H1 (cell line): Measurements from ENCODE around the gene TXNDC11. TPM values are rescaled to one million over a fixed set of nuclear protein-coding genes. Genes with fewer than 3 reads are reported as not detected.

Experiments
- CTCF ChIA-PET: fragments of 300-600 bp; sonication (Branson Sonifier 250); formaldehyde crosslinking; loops from one replicate; lab custom pipeline; 2021; ENCODE audit not compliant: partially characterized antibody; lab: Charles Lee
- POLR2A ChIA-PET: fragments of 300-600 bp; sonication (Branson Sonifier 250); formaldehyde crosslinking; loops from one replicate; lab custom pipeline; 2021; ENCODE audit warnings: inconsistent platforms; ENCODE audit not compliant: partially characterized antibody; lab: Charles Lee
- DNase-seq, 2 experiments: peaks; one replicate each; pipeline versions ENCODE4 v3.0.0 to v3.0.0-alpha.2; 2010 to 2022; ENCODE audit warnings: low spot score in 2 of 2, low read depth in 1 of 2, mixed read lengths in 1 of 2
- FAIRE-seq: peaks from 2 replicates; lab custom pipeline; 2011; peaks lifted over from hg19 to GRCh38; lab: Jason Lieb, UNC
- H2AFZ ChIP-seq: 2 replicates; pipeline ENCODE4 v1.8.1; 2012; ENCODE audit warnings: low read length, inconsistent platforms
- H2AK5ac ChIP-seq: 2 replicates; pipeline ENCODE4 v1.6.1; 2013; ENCODE audit warnings: low read depth, low read length
- H2BK120ac ChIP-seq: replicated peaks from 2 replicates; pipeline ENCODE3; 2013; ENCODE audit warnings: low read depth, low read length, inconsistent platforms
- H2BK12ac ChIP-seq: 2 replicates; pipeline ENCODE4 v1.6.1; 2013; ENCODE audit warnings: low read depth, low read length
- H2BK15ac ChIP-seq: 2 replicates; pipeline ENCODE4 v1.6.1; 2013; ENCODE audit warnings: low read length
- H2BK20ac ChIP-seq: 2 replicates; pipeline ENCODE4 v1.6.1; 2013; ENCODE audit warnings: low read length
- H2BK5ac ChIP-seq: 2 replicates; pipeline ENCODE4 v1.6.1; 2013; ENCODE audit warnings: low read depth, low read length
- H3K14ac ChIP-seq: 2 replicates; pipeline ENCODE4 v1.6.1; 2013; ENCODE audit warnings: inconsistent platforms; ENCODE audit not compliant: insufficient read length
- H3K18ac ChIP-seq: 2 replicates; pipeline ENCODE4 v1.6.1; 2013; ENCODE audit warnings: low read length; ENCODE audit errors: extremely low read depth
- H3K23ac ChIP-seq: 2 replicates; pipeline ENCODE4 v1.6.1; 2013; ENCODE audit warnings: inconsistent platforms; ENCODE audit not compliant: insufficient read length
- H3K23me2 ChIP-seq: 2 replicates; pipeline ENCODE4 v1.6.1; 2013; ENCODE audit warnings: low read depth, low read length
- H3K27ac ChIP-seq: 2 replicates; pipeline ENCODE4 v1.6.1; 2011; ENCODE audit warnings: low read depth, low read length, inconsistent platforms
- H3K27me3 ChIP-seq, 4 experiments: replicated peaks in 1 of 4; 1 replicate in 1 of 4; 2 replicates in 3 of 4; pipeline versions ENCODE4 v1.6.1 to v1.8.1; 2011 to 2013; ENCODE audit warnings: low read length in 3 of 4, mild to moderate bottlenecking in 3 of 4, inconsistent platforms in 2 of 4, mixed read lengths in 2 of 4, moderate library complexity in 1 of 4; ENCODE audit not compliant: control insufficient read depth in 3 of 4, insufficient read depth in 3 of 4; ENCODE audit errors: extremely low read depth in 1 of 4
- H3K36me3 ChIP-seq, 4 experiments: 2 replicates each; pipeline versions ENCODE4 v1.6.1 to v1.8.1; 2011 to 2013; ENCODE audit warnings: mild to moderate bottlenecking in 4 of 4, low read length in 3 of 4, moderate library complexity in 2 of 4, control low read depth in 1 of 4, inconsistent platforms in 1 of 4; ENCODE audit not compliant: insufficient read depth in 4 of 4, control insufficient read depth in 2 of 4
- H3K4ac ChIP-seq: replicated peaks from 2 replicates; pipeline ENCODE3; 2013; ENCODE audit warnings: low read length, low read depth, mixed read lengths, inconsistent platforms; ENCODE audit not compliant: insufficient read length
- H3K4me1 ChIP-seq, 4 experiments: replicated peaks in 1 of 4; 1 replicate in 1 of 4; 2 replicates in 3 of 4; pipeline versions ENCODE4 v1.6.1 to v1.8.1; 2011 to 2013; ENCODE audit warnings: low read length in 3 of 4, inconsistent platforms in 2 of 4, mixed read lengths in 1 of 4; ENCODE audit not compliant: insufficient read depth in 4 of 4, control insufficient read depth in 3 of 4
- H3K4me2 ChIP-seq, 2 experiments: 2 replicates each; pipeline versions ENCODE4 v1.6.1 to v1.8.1; 2011 to 2013; ENCODE audit warnings: low read depth in 2 of 2, low read length in 2 of 2, control low read depth in 1 of 2, inconsistent platforms in 1 of 2, mild to moderate bottlenecking in 1 of 2; ENCODE audit not compliant: insufficient read depth in 1 of 2
- H3K4me3 ChIP-seq, 4 experiments: fragments of 200-600, 300-600 bp in 1 of 4; sonication (generic), shearing (Covaris generic), sonication (Bioruptor Twin) in 1 of 4; 2 replicates each; pipeline versions ENCODE4 v1.5.1 to v1.8.1; 2011 to 2016; ENCODE audit warnings: low read length in 4 of 4, low read depth in 3 of 4, control low read depth in 2 of 4, inconsistent platforms in 2 of 4, mild to moderate bottlenecking in 2 of 4, mixed read lengths in 1 of 4, moderate library complexity in 1 of 4; ENCODE audit not compliant: insufficient read depth in 2 of 4; ENCODE audit errors: extremely low read depth in 1 of 4
- H3K56ac ChIP-seq: replicated peaks from 2 replicates; pipeline ENCODE3; 2013; ENCODE audit warnings: low read depth, mild to moderate bottlenecking, mixed read lengths, low read length, inconsistent platforms; ENCODE audit not compliant: insufficient read length
- H3K79me1 ChIP-seq: 2 replicates; pipeline ENCODE4 v1.6.1; 2013; ENCODE audit warnings: low read depth, low read length, control low read depth
- H3K79me2 ChIP-seq, 2 experiments: 2 replicates each; pipeline versions ENCODE4 v1.6.1 to v1.8.1; 2012 to 2013; ENCODE audit warnings: low read length in 2 of 2, mild to moderate bottlenecking in 2 of 2, inconsistent platforms in 1 of 2; ENCODE audit not compliant: insufficient read depth in 2 of 2, control insufficient read depth in 1 of 2
- H3K9ac ChIP-seq, 4 experiments: replicated peaks in 1 of 4; 1 replicate in 1 of 4; 2 replicates in 3 of 4; pipeline versions ENCODE4 v1.6.1 to v1.8.1; 2011 to 2013; ENCODE audit warnings: low read depth in 3 of 4, low read length in 3 of 4, control low read depth in 2 of 4, mild to moderate bottlenecking in 2 of 4, moderate library complexity in 2 of 4, inconsistent platforms in 1 of 4; ENCODE audit errors: extremely low read depth in 1 of 4
- H3K9me3 ChIP-seq, 2 experiments: 2 replicates each; pipeline versions ENCODE4 v1.6.1 to v1.8.1; 2012 to 2013; ENCODE audit warnings: mild to moderate bottlenecking in 2 of 2, moderate library complexity in 2 of 2, control low read depth in 1 of 2, inconsistent platforms in 1 of 2, low read depth in 1 of 2, low read length in 1 of 2, mixed read lengths in 1 of 2; ENCODE audit not compliant: insufficient read depth in 2 of 2
- H4K20me1 ChIP-seq, 2 experiments: replicated peaks in 1 of 2; 2 replicates each; pipeline versions ENCODE3 to v1.8.1; 2011 to 2013; ENCODE audit warnings: inconsistent platforms in 2 of 2, low read length in 2 of 2, mild to moderate bottlenecking in 1 of 2; ENCODE audit not compliant: insufficient read depth in 2 of 2, control insufficient read depth in 1 of 2
- H4K5ac ChIP-seq: 2 replicates; pipeline ENCODE4 v1.6.1; 2013; ENCODE audit warnings: low read length, low read depth, mixed read lengths, inconsistent platforms; ENCODE audit not compliant: insufficient read length
- H4K8ac ChIP-seq: 2 replicates; pipeline ENCODE4 v1.8.0; 2013; ENCODE audit warnings: mild to moderate bottlenecking, moderate library complexity, low read length, inconsistent platforms; ENCODE audit not compliant: insufficient read depth; ENCODE audit errors: extremely low read depth
- H4K91ac ChIP-seq: replicated peaks from 2 replicates; pipeline ENCODE3; 2013; ENCODE audit warnings: low read length, mixed read lengths, inconsistent platforms; ENCODE audit not compliant: insufficient read length
- CEBPB ChIP-seq: IDR thresholded peaks from 2 replicates; pipeline ENCODE4 v1.6.1; 2012; ENCODE audit warnings: low read depth, low read length
- CHD2 ChIP-seq: IDR thresholded peaks from 2 replicates; pipeline ENCODE4 v1.6.1; 2012; ENCODE audit warnings: low read length, improper control_type of control experiment
- EGR1 ChIP-seq: IDR thresholded peaks from 2 replicates; pipeline ENCODE4 v1.6.1; 2011; ENCODE audit warnings: low read depth, low read length, borderline replicate concordance
- EP300 ChIP-seq, 2 experiments: IDR thresholded peaks; 1 replicate in 1 of 2; 2 replicates in 1 of 2; pipeline ENCODE4 v1.6.1; 2011 to 2012; ENCODE audit warnings: low read depth in 2 of 2, low read length in 2 of 2, mild to moderate bottlenecking in 2 of 2, borderline replicate concordance in 1 of 2, inconsistent platforms in 1 of 2, moderate library complexity in 1 of 2
- KDM1A ChIP-seq: fragments of 200-600, 300-600 bp; sonication (generic); IDR thresholded peaks from 2 replicates; pipeline ENCODE4 v1.7.1; 2016; ENCODE audit warnings: mild to moderate bottlenecking, low read length, borderline replicate concordance
- MAFK ChIP-seq: IDR thresholded peaks from 2 replicates; pipeline ENCODE4 v1.6.1; 2012; ENCODE audit warnings: low read depth, mild to moderate bottlenecking, improper control_type of control experiment, low read length
- NANOG ChIP-seq: IDR thresholded peaks from 2 replicates; pipeline ENCODE4 v1.6.1; 2011; ENCODE audit warnings: low read length, low read depth, mild to moderate bottlenecking, inconsistent platforms; ENCODE audit not compliant: insufficient read depth, poor library complexity, severe bottlenecking
- SP1 ChIP-seq: IDR thresholded peaks from 2 replicates; pipeline ENCODE4 v1.6.1; 2011; ENCODE audit warnings: low read depth, low read length
- SRF ChIP-seq: IDR thresholded peaks from 2 replicates; pipeline ENCODE4 v1.6.1; 2011; ENCODE audit warnings: mild to moderate bottlenecking, low read depth, low read length, moderate library complexity
- TAF7 ChIP-seq: optimal IDR thresholded peaks from 2 replicates; pipeline ENCODE3; 2011; ENCODE audit warnings: low read depth, mild to moderate bottlenecking, inconsistent platforms, low read length, moderate library complexity, borderline replicate concordance
- WGBS, 2 experiments: shearing (Covaris generic) in 1 of 2; methylation state at CpG; one replicate each; pipeline versions ENCODE4 v1.1.6 to v1.1.7; 2013 to 2015; ENCODE audit warnings: low lambda C conversion rate in 2 of 2, mixed read lengths in 2 of 2, inconsistent platforms in 1 of 2, low coverage in 1 of 2, missing lambda C conversion rate in 1 of 2; ENCODE audit not compliant: insufficient replicate concordance in 2 of 2, insufficient coverage in 1 of 2, insufficient read length in 1 of 2; ENCODE audit errors: extremely low coverage in 1 of 2, missing lambda C conversion rate in 1 of 2; 5-methylcytosine and 5-hydroxymethylcytosine counted together
- polyA plus RNA-seq, 7 experiments: library from polyadenylated mRNA; depleted of rRNA in 3 of 7; stranded (reverse) in 5 of 7; unstranded in 2 of 7; fragments of >200 nt in 5 of 7; fragments of 200-250 nt in 2 of 7; gene quantifications; 1 replicate in 5 of 7; 2 replicates in 1 of 7; 4 replicates in 1 of 7; pipeline versions ENCODE4 v1.2.1 to v1.2.3, GENCODE V29; 2011 to 2013; ENCODE audit warnings: missing spikeins in 2 of 7, mixed read lengths in 2 of 7
- total RNA-seq: library from RNA; stranded (reverse); fragmentation: NEBNext Ultra II Directional; extraction: Animal tissue kit (Norgen Biotek cat#: 25700); gene quantifications from 2 replicates; pipeline ENCODE4 v1.2.1, GENCODE V29; 2021

Gene TXNDC11
- total and polyA plus RNA-seq, 2 of the 8 experiments (the other 6 are each of a cell fraction or from before 2014, with no cell fraction given) = 13.5 to 13.8 TPM

- Histone ChIP-seq H4K5ac (no peak overlapping the region), H3K23me2 (no peaks in the 10 kb centered on the region), H3K56ac (no peak overlapping the region), H3K9me3 (no peaks in the 10 kb centered on the region), H2BK15ac (no peak overlapping the region), H3K4me2 (no peak overlapping the region), H3K27ac (no peak overlapping the region), H2AK5ac (no peak overlapping the region), H3K36me3 (peaks cover 0 to 14% (median 8%) of the 10 kb centered on the region in 4 experiments; a peak in 4 of 8 replicates), H4K20me1 (peaks cover 0 to 2% of the 10 kb centered on the region in 2 experiments), H2BK120ac (no peak overlapping the region), H3K9ac (no peak overlapping the region), H4K8ac (no peak overlapping the region), H2BK12ac (no peak overlapping the region), H3K4me3 (no peak overlapping the region), H3K79me2 (no peaks in the 10 kb centered on the region), H3K4ac (no peak overlapping the region), H2BK5ac (no peak overlapping the region), H3K4me1 (no peaks in the 10 kb centered on the region), H3K23ac (no peak overlapping the region), H3K27me3 (no peaks in the 10 kb centered on the region), H3K18ac (no peak overlapping the region), H3K79me1 (no peaks in the 10 kb centered on the region), H2BK20ac (no peak overlapping the region), H4K91ac (no peak overlapping the region), H2AFZ (no peak overlapping the region), H3K14ac (no peak overlapping the region)
- no peak for FAIRE-seq
- POLR2A ChIA-PET = no interaction called here
- no peak for DNase-seq
- CTCF ChIA-PET = interaction anchor here (1.1 to 1.5 kb wide), 2 partner anchors 9 kb away, joined by 3 to 5 read pairs; no protein-coding TSS in a partner anchor
- TF ChIP-seq EP300 (IDR thresholded peaks at IDR 0.05; ENCODE audit: borderline replicate concordance in 1 of 2, low read depth in 2 of 2, low read length in 2 of 2) = no peak
- TF ChIP-seq EGR1 = no peak
- no peak for TF ChIP-seq TAF7
- TF ChIP-seq CHD2 = no peak
- TF ChIP-seq SP1 = no peak
- no peak for TF ChIP-seq CEBPB
- TF ChIP-seq SRF = no peak
- no peak for TF ChIP-seq NANOG
- TF ChIP-seq KDM1A = no peak
- TF ChIP-seq MAFK = no peak
- 93% methylated on average over 4 of the region's 4 CpGs; no CpG with 5 or more reads in 1 of the 2 experiments for WGBS, 2 experiments
These were observed 22.9 kb downstream of the TXNDC11 start for GRCh38 chr16:11719762-11720161.
